ENCODE data around the gene CCDC148.

Gene CCDC148

GRCh38 chr2:158456309-158457066, at the start of gene CCDC148, which contains the start of gene PKP4:
Gene CCDC148, minus strand, starts transcription at chr2:158456753. Its CDS starts 314 bp downstream, at chr2:158456439.
Gene PKP4, plus strand, starts transcription at chr2:158456952. Its CDS starts 76,233 bp downstream, at chr2:158533185.
- DNase-seq, result peak; percentile 93

DNA sequence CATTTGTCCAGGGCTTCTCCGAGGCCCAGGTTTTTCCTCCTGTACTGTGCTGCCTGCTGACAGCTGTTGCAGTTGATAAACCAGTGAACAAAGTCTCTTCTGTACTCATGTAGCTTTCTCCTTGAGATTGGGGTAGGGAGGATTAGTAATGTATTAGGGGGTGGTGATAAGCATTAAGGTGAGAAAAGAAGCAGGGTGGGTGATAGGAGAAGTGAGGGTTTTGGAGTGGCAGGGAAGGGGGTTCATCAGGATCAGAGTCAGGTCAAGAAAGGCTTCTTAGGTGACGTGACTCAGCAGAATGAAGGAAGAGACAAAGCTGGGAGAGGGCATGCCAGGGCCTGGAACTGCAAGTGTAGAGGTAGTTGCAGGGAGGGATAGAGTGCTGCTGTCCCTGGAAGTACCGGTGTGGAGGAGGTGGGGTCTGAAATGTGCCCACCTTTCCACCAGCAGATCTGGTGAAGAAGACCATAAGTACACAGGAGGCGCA, 48.9 kb upstream of the CCDC148 start:
- no peak for DNase-seq

GRCh38 chr2:158504088-158504487, 47.5 kb upstream of the CCDC148 start:
- DNase-seq, result no peak

GRCh38 chr2:158502974-158503373, 46.4 kb upstream of the CCDC148 start:
- DNase-seq, result no peak

DNA sequence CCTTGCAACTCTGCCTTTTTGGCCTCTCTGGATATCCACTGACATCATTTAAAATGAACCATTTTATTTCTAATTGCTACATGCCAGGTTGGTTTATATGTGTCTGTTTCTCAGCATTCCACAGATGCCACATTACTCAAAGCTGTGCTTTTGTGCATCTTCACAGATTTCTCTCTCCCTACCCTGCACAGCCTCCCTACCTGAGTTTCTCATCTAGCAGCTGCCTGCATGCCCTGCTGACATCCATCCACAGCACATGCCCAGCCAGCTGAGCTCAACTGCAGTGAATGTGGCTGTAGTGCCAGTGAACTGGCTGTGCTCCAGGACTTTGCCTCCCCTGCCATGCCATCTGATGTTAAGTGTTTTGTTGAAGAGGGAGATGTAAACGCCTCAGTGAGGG, 44.7 kb upstream of the CCDC148 start:
- DNase-seq, result no peak

DNA sequence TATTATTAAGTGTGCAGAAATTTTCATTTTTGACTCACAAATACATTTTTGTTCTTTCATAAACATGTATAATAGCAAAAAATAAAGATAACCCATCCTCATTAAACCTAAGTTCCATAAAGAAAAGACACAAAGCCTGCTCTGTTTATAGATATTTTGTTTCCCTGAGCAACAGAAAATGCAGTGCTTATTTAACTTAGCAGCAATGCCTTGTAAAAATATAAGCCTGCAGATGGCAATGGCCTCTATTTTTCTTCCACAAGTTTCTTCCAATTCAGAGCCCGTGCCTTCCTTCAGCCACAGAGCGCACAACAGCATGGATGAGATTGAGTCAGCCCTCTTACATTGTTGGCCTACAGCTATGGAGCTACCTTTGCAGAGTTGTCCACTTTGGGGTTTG, 43.8 kb upstream of the CCDC148 start:
- DNase-seq, result no peak

DNA sequence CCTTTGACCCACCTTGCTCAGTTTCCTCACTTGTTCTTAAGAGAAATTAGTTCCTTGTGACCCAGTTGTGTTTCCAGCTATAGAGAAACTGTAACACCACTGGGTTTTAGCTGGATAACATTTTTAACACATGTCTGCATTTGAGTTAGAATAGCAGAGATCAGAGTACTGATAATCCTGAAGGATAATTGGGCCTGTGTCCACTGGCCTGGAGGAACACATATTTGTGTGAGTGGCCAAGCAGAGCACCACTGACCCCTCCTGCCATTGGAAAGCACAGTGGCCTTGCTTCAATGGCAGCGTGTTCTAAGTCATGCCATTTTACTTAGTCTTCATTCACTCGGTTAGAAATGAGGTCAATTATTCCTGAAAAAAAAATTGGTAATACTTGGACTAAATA, 42.8 kb upstream of the CCDC148 start:
- DNase-seq, result no peak

- no peak for DNase-seq
These were observed 42.2 kb upstream of the CCDC148 start for GRCh38 chr2:158498749-158499136.

GRCh38 chr2:158498043-158498748, 41.6 kb upstream of the CCDC148 start:
- no peak for DNase-seq

GRCh38 chr2:158497486-158497885, 40.9 kb upstream of the CCDC148 start:
- no peak for DNase-seq

- DNase-seq, result no peak
These were observed 40.4 kb upstream of the CCDC148 start for GRCh38 chr2:158496986-158497385.

GRCh38 chr2:158495175-158495574, 38.6 kb upstream of the CCDC148 start:
- no peak for DNase-seq

GRCh38 chr2:158493458-158493857, 36.9 kb upstream of the CCDC148 start:
- no peak for DNase-seq

DNA sequence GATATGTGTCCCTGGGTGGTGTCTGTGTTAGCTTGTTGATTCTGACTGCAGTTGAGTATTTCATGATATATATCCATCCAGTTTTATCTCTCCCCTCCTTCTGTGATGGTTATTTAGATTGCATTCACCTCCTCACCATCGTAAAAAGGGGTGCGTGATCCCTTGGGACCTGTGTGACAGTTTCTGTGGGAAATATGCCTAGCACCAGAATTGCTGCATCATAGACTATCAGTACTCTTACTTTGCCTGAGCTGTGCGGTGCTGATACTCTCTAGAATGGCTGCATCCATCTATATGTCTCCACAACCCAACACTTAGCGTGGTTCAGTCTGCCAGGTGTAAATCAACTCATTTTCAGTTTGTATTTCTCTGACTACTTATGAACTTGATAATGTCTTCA, 34.5 kb upstream of the CCDC148 start:
- no peak for DNase-seq

- DNase-seq, result no peak
These were observed 33.0 kb upstream of the CCDC148 start for GRCh38 chr2:158489366-158490112.

DNA sequence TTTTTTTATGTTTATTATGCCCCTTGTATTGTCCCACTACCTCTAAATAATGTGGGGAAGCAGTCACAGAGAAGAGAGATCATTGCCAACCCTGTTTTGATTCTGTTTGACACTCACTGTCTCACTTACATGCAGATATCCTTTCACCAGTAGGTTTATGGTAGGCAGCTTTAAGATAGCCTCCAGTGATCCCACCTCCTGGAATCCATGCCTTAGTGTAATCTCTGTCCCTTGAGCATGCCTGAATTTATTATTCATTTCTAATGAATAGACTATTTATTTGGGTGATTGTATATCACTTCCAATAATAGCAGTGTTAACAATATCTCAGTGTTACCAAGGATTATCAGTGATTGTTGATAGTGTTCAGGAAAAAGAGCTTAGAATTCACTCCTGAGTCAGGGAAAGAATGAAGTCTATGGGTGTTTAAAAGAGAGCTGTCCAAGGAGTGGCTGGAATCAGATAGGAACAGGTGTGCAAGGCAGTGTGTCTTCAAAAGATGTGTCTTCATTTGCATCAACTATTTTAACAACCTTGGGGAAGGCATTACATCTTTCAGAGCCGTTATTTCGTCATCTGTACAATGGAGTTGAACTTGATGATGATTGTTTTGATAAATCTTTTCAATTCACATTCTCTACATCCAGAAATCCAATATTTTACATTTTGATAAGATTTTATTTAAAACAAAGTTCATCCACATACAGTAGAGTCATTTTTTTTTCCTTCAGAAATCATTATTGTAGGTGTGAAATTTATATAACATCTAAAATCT, 32.1 kb upstream of the CCDC148 start:
- no peak for DNase-seq

DNA sequence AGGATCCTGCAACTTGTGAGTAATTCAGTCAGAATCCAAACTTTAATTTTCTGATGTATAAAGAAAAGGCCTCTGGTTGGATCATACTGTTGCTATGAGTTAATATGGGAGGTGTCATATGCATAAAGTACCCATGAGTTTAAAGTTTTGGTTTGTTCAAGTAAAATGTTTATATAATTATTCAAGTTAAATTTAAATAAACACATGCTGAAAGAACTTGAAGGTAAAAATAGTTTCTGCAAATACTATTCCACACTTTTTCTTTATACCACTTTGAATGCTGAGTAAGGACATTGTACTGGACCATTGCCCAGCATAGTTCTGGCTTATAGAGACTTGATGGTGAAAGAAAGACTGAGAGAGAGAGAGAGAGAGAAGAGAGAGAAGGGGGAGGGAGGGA, 30.9 kb upstream of the CCDC148 start:
- DNase-seq, result no peak

- no peak for DNase-seq
These were observed 30.4 kb upstream of the CCDC148 start for GRCh38 chr2:158486970-158487325.

DNA sequence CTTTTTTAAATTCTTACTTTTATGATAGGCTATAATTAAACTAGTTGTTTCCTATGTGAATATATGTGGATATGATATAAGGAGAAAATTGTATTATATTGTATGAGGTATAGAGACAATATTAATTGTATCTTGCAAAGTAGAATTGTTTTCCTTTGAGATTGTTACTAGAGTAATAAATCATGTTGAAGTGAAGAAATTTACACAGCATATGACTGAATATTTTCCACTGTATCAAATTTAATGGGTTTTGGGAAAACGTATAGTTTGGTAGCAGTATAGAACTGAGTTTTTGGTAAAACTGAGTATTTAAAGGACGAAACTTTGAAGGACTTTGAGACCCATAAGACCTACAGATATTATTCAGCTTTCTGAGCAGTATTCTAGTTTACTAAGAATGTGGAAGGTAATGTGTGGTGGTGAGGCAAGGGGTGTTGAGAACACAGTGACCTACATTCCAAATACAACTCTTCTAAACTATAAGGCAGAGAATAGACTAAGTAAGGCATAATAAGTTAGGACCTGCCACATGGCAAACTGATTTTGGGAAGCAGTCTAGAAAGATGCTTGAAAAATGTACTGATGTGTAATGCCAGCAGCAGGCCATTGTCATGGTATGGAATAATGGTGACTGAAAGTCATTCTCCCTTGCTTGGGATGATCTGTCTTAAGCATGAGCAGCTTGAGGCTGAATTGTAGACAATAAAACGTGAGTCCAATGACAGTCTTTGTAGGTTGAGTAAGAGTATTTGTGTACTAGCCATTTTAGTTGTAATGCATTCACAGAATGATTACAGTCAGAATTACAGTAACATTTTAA, 29.8 kb upstream of the CCDC148 start:
- DNase-seq, result no peak

GRCh38 chr2:158484892-158485556, 28.5 kb upstream of the CCDC148 start:
- peak; percentile 21 for DNase-seq

GRCh38 chr2:158482594-158482993, 26.0 kb upstream of the CCDC148 start:
- no peak for DNase-seq
